Caco-2 (cell line): Measurements from ENCODE around the gene CEP152. TPM values are rescaled to one million over a fixed set of nuclear protein-coding genes. Genes with fewer than 3 reads are reported as not detected.

Experiments
- BruUV-seq: library from RNA; stranded (reverse); fragments of 400-500 nt; replicated peaks from 2 replicates; lab custom pipeline; 2021; lab: Mats Ljungman, UMichigan
- CTCF ChIA-PET: fragments of 300-600 bp; sonication (Branson Sonifier 250); formaldehyde crosslinking; loops from one replicate; lab custom pipeline; 2022; ENCODE audit warnings: antibody characterized with exemption; lab: Charles Lee
- POLR2A ChIA-PET: fragments of 300-600 bp; sonication (Branson Sonifier 250); formaldehyde crosslinking; loops from one replicate; lab custom pipeline; 2022; ENCODE audit warnings: antibody characterized with exemption; lab: Charles Lee
- DNase-seq, 2 experiments: peaks; one replicate each; pipeline versions ENCODE4 v3.0.0 to v3.0.0-alpha.2; 2020 to 2022
- H3K27me3 ChIP-seq: replicated peaks from 2 replicates; pipeline ENCODE4 v1.6.0; 2011; ENCODE audit warnings: low read length; ENCODE audit not compliant: control insufficient read depth, insufficient read depth
- H3K36me3 ChIP-seq: 2 replicates; pipeline ENCODE4 v1.5.1; 2011; ENCODE audit warnings: low read length; ENCODE audit not compliant: control insufficient read depth, insufficient read depth
- H3K4me1 ChIP-seq: fragments of 250-450 bp; sonication (Bioruptor Pico); 2 replicates; pipeline ENCODE4 v1.5.1; 2020; ENCODE audit warnings: mild to moderate bottlenecking
- H3K4me3 ChIP-seq: 2 replicates; pipeline ENCODE4 v1.5.1; 2011; ENCODE audit warnings: low read depth, mild to moderate bottlenecking, control low read depth, low read length
- H3K9me3 ChIP-seq: fragments of 250-450 bp; sonication (Bioruptor Pico); 2 replicates; pipeline ENCODE4 v1.5.1; 2020; ENCODE audit warnings: mild to moderate bottlenecking, moderate library complexity
- H3K27ac Mint-ChIP-seq: one replicate; pipeline ENCODE4 v1.8.0; 2022; ENCODE audit warnings: mixed read lengths; ENCODE audit not compliant: unreplicated experiment
- H3K27me3 Mint-ChIP-seq: one replicate; pipeline ENCODE4 v1.8.0; 2022; ENCODE audit warnings: mixed read lengths; ENCODE audit not compliant: insufficient read depth, unreplicated experiment
- H3K36me3 Mint-ChIP-seq: one replicate; pipeline ENCODE4 v1.8.0; 2022; ENCODE audit warnings: mild to moderate bottlenecking, mixed read lengths; ENCODE audit not compliant: insufficient read depth, unreplicated experiment
- H3K4me1 Mint-ChIP-seq: one replicate; pipeline ENCODE4 v1.8.0; 2022; ENCODE audit warnings: low read depth, mixed read lengths; ENCODE audit not compliant: unreplicated experiment
- H3K4me3 Mint-ChIP-seq: one replicate; pipeline ENCODE4 v1.8.0; 2022; ENCODE audit warnings: mild to moderate bottlenecking, moderate library complexity, mixed read lengths; ENCODE audit not compliant: unreplicated experiment
- H3K9me3 Mint-ChIP-seq: one replicate; pipeline ENCODE4 v1.8.0; 2022; ENCODE audit warnings: mixed read lengths; ENCODE audit not compliant: unreplicated experiment
- CTCF ChIP-seq, 2 experiments: fragments of 200-600 bp in 1 of 2; IDR thresholded peaks; 1 replicate in 1 of 2; 2 replicates in 1 of 2; pipeline versions ENCODE4 v1.5.1 to v1.8.0; 2011 to 2022; ENCODE audit warnings: antibody characterized with exemption in 1 of 2, control low read depth in 1 of 2, inconsistent platforms in 1 of 2, low read depth in 1 of 2, low read length in 1 of 2, mild to moderate bottlenecking in 1 of 2, moderate library complexity in 1 of 2; ENCODE audit not compliant: insufficient read depth in 1 of 2, severe bottlenecking in 1 of 2, unreplicated experiment in 1 of 2
- intact Hi-C: fragments of 100-400 bp; cut with micrococcal nuclease; formaldehyde crosslinking; loops from one replicate; pipeline ENCODE4 v1.10.0; 2022; ENCODE audit not compliant: unreplicated experiment
- total RNA-seq: library from RNA; stranded (reverse); gene quantifications from 2 replicates; pipeline ENCODE4 v1.2.3, GENCODE V29; 2022

The CEP152 gene
- total RNA-seq, 1 experiment from 2014 or later: 14.2 TPM

GRCh38 chr15:48702569-48703236 is 108.2 kb downstream of the CEP152 start:
- Histone ChIP-seq H3K27me3 (no peaks in the 10 kb centered on the region), H3K36me3 (no peaks in the 10 kb centered on the region), H3K4me1 (no peaks in the 10 kb centered on the region), H3K4me3 (no peak overlapping the region), H3K9me3 (no peaks in the 10 kb centered on the region)
- TF ChIP-seq CTCF (IDR thresholded peaks at IDR 0.05; ENCODE audit: insufficient read depth in 1 of 2, low read depth in 1 of 2, low read length in 1 of 2, severe bottlenecking in 1 of 2, unreplicated experiment in 1 of 2): no peak
- no TSS peak for BruUV-seq
- H3K9me3 Mint-ChIP-seq: peaks cover 14% of the 10 kb centered on the region
- H3K27me3 Mint-ChIP-seq: no peaks in the 10 kb centered on the region
- H3K4me1 Mint-ChIP-seq: no peaks in the 10 kb centered on the region
- POLR2A ChIA-PET: no interaction called here
- CTCF ChIA-PET: no interaction called here
- H3K36me3 Mint-ChIP-seq: no peaks in the 10 kb centered on the region
- H3K4me3 Mint-ChIP-seq: no peak overlapping the region
- H3K27ac Mint-ChIP-seq: no peak overlapping the region
- DNase-seq: no peak
- intact Hi-C loops: no loop called here

- H3K4me3 Mint-ChIP-seq: no peak overlapping the region
These were observed 114.1 kb downstream of the CEP152 start for GRCh38 chr15:48696627-48697312.

More at GRCh38 chr15:48696627-48697312, 114.1 kb downstream of the CEP152 start:
- Mint-ChIP-seq H3K27me3 (peaks cover 7% of the 10 kb centered on the region), H3K27ac (no peak overlapping the region), H3K9me3 (no peaks in the 10 kb centered on the region), H3K36me3 (no peaks in the 10 kb centered on the region), H3K4me1 (no peaks in the 10 kb centered on the region)
- H3K9me3 ChIP-seq: no peaks in the 10 kb centered on the region
- CTCF ChIA-PET: no interaction called here
- TF ChIP-seq CTCF (IDR thresholded peaks at IDR 0.05; ENCODE audit: insufficient read depth in 1 of 2, low read depth in 1 of 2, low read length in 1 of 2, severe bottlenecking in 1 of 2, unreplicated experiment in 1 of 2): no peak
- H3K36me3 ChIP-seq: no peaks in the 10 kb centered on the region
- H3K4me1 ChIP-seq: no peaks in the 10 kb centered on the region
- H3K27me3 ChIP-seq: no peaks in the 10 kb centered on the region
- DNase-seq: no peak
- POLR2A ChIA-PET: no interaction called here
- no TSS peak for BruUV-seq
- H3K4me3 ChIP-seq: no peak overlapping the region
- intact Hi-C loops: no loop called here
